CD4-positive, alpha-beta T cell treated with Interleukin-17A for 4 hours (primary cell): ENCODE measurements around the gene OR1I1.
"Not testable (repeated sequence)": the region's sequence is repeated elsewhere in the genome, so short reads cannot be mapped to it uniquely, and the experiment has no call there.

ENCODE experiments used
- DNase-seq: peaks from one replicate; pipeline ENCODE4 v3.0.0-alpha.2; 2020; ENCODE audit warnings: mixed read lengths

The OR1I1 gene, protein sequence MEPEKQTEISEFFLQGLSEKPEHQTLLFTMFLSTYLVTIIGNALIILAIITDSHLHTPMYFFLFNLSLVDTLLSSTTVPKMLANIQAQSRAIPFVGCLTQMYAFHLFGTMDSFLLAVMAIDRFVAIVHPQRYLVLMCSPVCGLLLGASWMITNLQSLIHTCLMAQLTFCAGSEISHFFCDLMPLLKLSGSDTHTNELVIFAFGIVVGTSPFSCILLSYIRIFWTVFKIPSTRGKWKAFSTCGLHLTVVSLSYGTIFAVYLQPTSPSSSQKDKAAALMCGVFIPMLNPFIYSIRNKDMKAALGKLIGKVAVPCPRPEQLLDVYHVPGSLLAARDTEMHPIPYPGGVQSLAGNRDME

GRCh38 chr19:15081911-15082310, at the start of gene OR1I1:
Gene OR1I1 (plus strand): TSS chr19:15082211. CDS start chr19:15087066, 4,855 bp downstream.
- no peak for DNase-seq

- DNase-seq: no peak
Observed at GRCh38 chr19:15035795-15036311, 46.2 kb upstream of the OR1I1 start.

DNA sequence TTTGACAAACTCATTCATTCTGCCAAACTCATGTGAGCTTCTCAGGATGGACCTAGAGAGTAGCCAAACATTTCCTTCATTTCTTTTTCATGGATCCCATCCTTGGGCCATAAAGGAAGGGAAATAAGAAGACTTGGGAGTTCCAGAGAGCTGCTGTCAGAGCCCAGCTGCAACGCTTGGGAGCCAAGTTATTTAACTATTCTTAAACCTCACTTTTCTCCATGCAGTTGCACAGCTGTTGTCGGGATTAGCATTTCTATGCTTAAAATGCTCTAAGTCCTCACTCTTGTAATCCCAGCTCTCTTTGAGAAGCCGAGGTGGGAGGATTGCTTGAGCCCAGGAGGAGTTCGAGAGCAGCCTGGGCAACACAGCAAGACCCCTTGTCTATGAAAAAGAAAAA, 44.4 kb upstream of the OR1I1 start:
- DNase-seq: no peak

DNA sequence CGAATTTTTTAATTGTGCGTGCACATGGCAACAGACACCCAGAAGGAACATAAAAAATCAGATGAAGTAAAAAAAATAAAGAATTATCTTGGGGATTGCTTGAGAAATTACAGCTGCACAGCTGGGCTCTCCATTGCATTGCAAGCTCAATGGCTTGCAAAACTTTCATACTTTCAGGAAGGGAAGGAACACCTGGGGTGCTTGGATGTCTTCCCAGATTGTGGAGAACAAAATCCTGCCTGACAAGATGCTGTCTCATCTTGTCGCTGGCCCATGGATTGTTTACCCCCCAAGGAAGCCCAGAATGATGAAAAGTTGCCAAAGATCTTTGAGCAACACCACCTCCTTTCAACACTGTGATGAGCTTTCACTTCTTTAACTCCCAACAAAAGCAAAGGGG, 43.7 kb upstream of the OR1I1 start:
- no peak for DNase-seq

DNA sequence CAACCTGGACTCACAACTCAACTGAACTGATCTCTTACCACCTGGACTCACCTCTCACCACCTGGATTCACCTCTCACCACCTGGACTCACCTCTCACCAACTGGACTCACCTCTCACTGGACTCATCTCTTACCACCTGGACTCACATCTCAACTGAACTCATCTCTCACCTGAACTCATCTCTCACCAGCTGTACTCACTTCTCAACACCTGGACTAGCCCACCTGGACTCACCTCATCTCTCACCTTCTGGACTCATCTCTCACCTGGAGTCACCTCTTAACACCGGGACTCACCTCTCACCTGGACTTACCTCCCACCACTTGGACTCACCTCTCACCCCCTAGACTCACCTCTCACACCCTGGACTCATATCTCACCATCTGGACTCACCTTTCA, 40.0 kb upstream of the OR1I1 start:
- no peak for DNase-seq

DNA sequence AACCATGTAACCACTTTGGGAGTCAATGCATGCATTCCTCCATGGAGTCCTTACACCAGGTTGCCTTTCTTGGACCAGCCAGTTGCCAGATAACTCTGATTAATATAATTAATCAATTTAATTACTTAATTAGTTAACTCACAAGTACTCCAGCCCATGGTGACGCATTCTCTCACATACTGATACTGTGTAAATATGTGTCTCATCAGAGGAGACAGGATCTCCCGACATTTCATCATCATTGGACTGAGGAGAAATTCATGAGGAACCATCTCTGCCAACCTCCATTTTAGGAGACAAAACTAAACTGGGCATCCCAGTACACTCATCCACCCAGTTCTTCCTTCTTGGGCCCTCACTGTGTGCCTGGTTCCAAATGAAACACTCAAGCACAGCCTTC, 39.2 kb upstream of the OR1I1 start:
- no peak for DNase-seq

GRCh38 chr19:15045506-15045905, 36.5 kb upstream of the OR1I1 start:
- DNase-seq: no peak

DNA sequence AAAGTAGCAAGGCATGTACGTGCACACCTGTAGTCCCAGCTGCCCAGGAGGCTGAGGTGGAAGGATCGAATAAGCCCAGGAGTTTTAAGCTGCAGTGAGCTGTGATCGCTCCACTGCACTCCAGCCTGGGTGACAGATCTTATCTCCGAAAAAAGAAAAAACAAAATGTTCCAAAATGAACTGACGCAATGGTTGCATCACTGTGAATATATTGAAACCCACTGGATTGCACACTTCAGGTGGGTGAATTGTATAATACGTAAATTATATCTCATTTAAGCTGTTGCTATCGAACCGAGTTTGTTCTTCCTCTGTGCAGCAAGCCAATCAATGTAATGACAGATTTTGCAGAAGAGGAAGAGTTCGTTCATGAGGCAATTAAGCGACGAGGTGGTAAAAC, 34.3 kb upstream of the OR1I1 start:
- no peak for DNase-seq

DNA sequence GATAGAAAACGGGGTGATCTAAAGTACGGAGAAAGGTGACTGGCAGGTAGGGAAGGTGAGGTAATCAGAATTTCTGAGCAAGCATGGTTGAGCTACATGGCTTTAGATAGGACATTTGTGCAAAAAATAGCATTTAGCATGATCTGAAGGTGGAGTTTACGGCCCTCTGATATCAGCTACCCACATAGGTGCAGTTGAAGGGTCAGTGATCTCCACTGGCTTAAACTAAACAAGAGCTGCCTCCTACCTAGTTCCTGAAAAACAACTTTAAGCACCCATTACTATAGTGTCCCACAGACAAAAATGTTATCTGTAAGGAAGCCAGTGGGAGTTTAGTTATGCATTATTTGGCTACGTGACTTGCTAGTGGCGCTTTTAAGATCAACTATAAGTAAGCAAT, 33.9 kb upstream of the OR1I1 start:
- DNase-seq: no peak

DNA sequence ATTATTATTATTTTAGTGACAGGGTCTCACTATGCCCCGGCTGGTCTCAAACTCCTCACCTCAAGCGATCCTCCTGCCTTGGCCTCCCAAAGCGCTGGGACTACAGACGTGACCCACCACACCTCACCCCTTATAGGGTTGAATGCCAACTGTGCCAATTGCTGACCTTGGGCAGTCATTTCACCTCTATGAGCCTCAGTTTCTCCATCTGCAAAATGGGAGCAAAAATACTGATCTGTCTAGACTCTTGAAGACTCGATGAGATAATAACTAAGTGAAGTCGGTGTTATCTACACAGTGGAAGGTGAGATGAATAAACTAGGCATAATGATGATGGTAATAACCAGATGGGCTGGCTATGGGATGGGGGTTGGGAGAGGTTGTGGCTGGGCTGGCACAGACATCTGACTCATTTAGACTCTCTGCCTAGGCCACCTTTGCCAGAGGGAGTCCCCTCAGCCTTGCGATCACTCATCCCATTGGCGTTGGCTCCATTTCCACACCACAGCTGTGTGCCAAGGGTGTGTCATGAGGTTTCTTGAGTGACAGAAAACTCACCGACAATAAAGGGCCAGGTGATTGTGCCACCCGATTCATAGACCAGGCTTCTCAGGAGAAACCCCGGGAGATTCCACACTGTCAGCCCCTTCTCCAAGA, 33.0 kb upstream of the OR1I1 start, which contains the start of gene CASP14:
CASP14 (plus strand) TSS at position 596 of the 657 bp plus-strand sequence. CDS start 2,772 bp downstream, outside the sequence.
- DNase-seq: no peak

DNA sequence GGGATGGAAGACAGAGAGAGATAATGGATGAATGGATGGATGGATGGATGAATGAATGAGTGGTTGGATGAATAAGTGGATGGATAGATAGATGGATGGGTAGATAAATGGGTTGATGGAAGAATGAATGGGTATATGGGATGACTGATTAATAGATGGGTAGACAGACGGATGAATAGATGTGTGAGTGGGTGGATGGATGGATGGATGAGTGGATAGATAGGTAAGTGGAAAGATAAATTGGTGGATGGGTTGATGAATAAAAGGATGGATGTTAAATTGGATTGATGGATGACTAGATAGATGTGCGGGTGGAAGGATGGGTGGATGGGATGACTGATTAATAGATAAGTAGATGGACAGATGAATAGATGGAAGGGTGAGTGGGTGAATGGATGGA, 31.4 kb upstream of the OR1I1 start:
- no peak for DNase-seq

DNA sequence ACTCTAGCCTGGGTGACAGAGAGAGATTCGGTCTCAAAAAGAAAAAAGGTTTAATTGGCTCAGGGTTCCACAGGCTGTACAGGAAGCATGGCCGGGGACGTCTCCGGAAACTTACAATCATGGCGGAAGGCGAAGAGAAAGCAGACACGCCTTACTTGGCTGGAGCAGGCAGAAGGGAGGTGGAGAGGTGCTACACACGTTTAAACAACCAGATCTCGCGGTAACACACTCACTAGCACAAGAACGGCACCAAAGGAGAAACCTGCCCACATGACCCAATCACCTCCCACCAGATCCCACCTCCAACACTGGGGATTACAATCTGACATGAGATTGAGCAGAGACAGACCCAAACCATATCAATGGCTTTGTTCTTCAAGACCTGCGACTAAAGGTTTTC, 20.0 kb upstream of the OR1I1 start:
- no peak for DNase-seq

GRCh38 chr19:15070386-15070785, 11.6 kb upstream of the OR1I1 start:
- not testable (repeated sequence) for DNase-seq

GRCh38 chr19:15072930-15073647, 8.9 kb upstream of the OR1I1 start:
- DNase-seq: no peak

DNA sequence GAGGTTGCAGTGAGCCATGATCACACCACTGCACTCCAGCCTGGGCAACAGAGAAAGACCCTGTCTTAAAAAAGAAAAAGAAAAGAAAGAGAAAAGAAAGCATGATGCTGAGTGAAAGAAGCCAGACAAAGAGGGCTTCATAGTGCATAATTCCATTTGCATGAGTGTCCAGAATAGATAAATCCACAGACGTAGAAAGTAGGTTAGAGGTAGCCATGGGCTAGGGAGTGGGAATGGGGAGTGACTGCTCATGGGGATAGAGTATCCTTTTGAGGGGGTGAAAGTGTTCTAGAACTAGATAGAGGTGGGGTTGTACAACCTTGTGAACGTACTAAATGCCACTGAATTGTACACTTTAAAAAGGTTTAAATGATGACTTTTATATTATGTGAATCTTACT, 7.6 kb upstream of the OR1I1 start:
- no peak for DNase-seq

DNA sequence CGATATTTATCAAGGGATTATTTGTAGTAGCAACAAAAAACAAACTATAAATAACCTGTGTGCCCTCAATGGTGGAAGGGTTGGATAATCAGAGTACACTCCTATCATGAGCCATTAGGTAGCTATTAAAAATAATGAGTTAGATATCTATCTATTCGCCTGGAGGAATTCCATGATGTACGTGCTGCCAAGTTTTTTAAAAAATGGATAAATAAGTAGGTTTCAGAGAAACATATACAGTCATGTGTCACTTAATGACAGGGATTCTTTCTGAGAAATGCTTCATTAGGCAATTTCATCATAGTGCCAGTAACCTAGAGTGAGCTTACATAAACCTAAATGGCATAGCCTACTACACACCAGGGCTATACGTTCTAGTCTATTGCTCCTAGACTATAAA, 6.2 kb upstream of the OR1I1 start:
- no peak for DNase-seq

- DNase-seq: not testable (repeated sequence)
Observed at GRCh38 chr19:15080002-15080401, 2.0 kb upstream of the OR1I1 start.

DNA sequence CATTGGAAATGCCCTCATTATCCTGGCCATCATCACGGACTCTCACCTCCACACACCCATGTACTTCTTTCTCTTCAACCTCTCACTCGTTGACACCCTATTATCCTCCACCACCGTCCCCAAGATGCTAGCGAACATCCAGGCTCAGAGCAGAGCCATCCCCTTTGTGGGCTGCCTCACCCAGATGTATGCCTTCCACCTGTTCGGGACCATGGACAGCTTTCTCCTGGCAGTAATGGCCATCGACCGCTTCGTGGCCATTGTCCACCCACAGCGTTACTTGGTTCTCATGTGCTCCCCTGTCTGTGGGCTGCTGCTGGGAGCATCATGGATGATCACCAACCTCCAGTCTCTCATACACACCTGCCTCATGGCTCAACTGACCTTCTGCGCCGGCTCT, 5.2 kb downstream of the OR1I1 start:
- DNase-seq: no peak

GRCh38 chr19:15091918-15092753, 10.1 kb downstream of the OR1I1 start:
- DNase-seq: peak; percentile 61

- no peak for DNase-seq
Observed at GRCh38 chr19:15093001-15093400, 11.0 kb downstream of the OR1I1 start.

- no peak for DNase-seq
Observed at GRCh38 chr19:15096223-15096622, 14.2 kb downstream of the OR1I1 start.

DNA sequence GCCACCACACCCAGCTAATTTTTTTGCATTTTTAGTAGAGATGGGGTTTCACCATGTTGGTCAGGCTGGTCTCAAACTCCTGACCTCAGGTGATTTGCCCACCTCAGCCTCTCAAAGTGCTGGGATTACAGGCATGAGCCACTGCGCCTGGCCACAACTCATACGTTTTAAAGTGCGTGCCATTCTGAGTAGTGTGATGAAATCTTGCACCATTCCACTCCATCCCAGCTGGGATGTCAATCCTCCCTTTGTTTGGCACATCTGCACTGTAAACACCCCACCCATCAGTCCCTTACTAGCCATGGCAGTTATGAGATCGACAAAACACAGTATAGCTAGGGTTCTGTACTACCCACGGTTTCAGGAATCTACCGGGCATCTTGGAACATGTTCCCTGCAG, 16.0 kb downstream of the OR1I1 start:
- DNase-seq: not testable (repeated sequence)

DNA sequence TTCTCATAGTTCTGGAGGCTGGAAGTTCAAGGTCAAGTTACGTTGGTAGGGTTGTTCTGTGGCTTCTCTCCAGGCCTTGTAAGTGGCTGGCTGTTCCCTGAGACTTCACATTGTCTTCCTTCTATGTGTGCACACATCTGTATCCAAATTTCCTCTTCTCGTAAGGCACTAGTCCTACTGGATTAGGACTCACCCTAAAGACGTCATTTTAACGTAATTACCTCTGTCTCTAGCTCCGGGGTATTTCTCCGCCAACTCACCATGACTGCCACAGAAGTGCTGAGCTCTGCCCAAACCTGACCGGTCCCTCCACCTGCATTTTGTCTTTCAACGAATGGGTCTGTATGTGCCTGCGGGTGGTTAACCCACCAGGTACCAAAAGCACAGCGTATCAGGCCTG, 16.4 kb downstream of the OR1I1 start:
- no peak for DNase-seq
